GM18868 (cell line): ENCODE results near the gene GPR27.

Source experiments
- ATAC-seq: cut with Tn5 transposase; IDR thresholded peaks from one replicate; pipeline ENCODE4 v1.9.1; 2021; ENCODE audit warnings: mild to moderate bottlenecking, moderate library complexity; ENCODE audit not compliant: unreplicated experiment

GPR27 gene

GRCh38 chr3:71753701-71754609 is at the start of gene GPR27:
Gene GPR27, plus strand, starts transcription at chr3:71753855. Its CDS starts 195 bp downstream, at chr3:71754050.
- no peak for ATAC-seq

- no peak for ATAC-seq
Measured at GRCh38 chr3:71704915-71705314, 48.7 kb upstream of the GPR27 start.

- ATAC-seq, result no peak
Measured at GRCh38 chr3:71705681-71706080, 48.0 kb upstream of the GPR27 start.

GRCh38 chr3:71707595-71707994 is 46.1 kb upstream of the GPR27 start:
- ATAC-seq, result no peak

GRCh38 chr3:71708476-71709105 is 45.1 kb upstream of the GPR27 start:
- ATAC-seq, result no peak

- ATAC-seq, result no peak
Measured at GRCh38 chr3:71709908-71710511, 43.6 kb upstream of the GPR27 start.

- ATAC-seq, result peak; percentile 80
Measured at GRCh38 chr3:71710906-71711494, 42.7 kb upstream of the GPR27 start.

- no peak for ATAC-seq
Measured at GRCh38 chr3:71713041-71713440, 40.6 kb upstream of the GPR27 start.

GRCh38 chr3:71714595-71714994 is 39.1 kb upstream of the GPR27 start:
- no peak for ATAC-seq

- ATAC-seq, result no peak
Measured at GRCh38 chr3:71718072-71718471, 35.6 kb upstream of the GPR27 start.

- no peak for ATAC-seq
Measured at GRCh38 chr3:71721002-71721401, 32.7 kb upstream of the GPR27 start.

- no peak for ATAC-seq
Measured at GRCh38 chr3:71721651-71722157, 32.0 kb upstream of the GPR27 start.

GRCh38 chr3:71722693-71723092 is 31.0 kb upstream of the GPR27 start:
- ATAC-seq, result no peak

GRCh38 chr3:71723452-71724170 is 30.0 kb upstream of the GPR27 start:
- peak; percentile 51 for ATAC-seq

- ATAC-seq, result no peak
Measured at GRCh38 chr3:71724171-71724453, 29.5 kb upstream of the GPR27 start.

GRCh38 chr3:71724584-71725270 is 28.9 kb upstream of the GPR27 start:
- ATAC-seq, result peak; percentile 41

GRCh38 chr3:71725271-71725991 is 28.2 kb upstream of the GPR27 start, which contains the start of gene EIF4E3:
Gene EIF4E3, minus strand, starts transcription at chr3:71725402. Its CDS starts 35 bp downstream, at chr3:71725367.
- peak; percentile 57 for ATAC-seq

GRCh38 chr3:71726146-71726545 is 27.5 kb upstream of the GPR27 start:
- no peak for ATAC-seq

- ATAC-seq, result no peak
Measured at GRCh38 chr3:71728632-71729342, 24.9 kb upstream of the GPR27 start.
